ENCODE results near the gene CCDC112. TPM values are rescaled to one million over a fixed set of nuclear protein-coding genes. Genes with fewer than 3 reads are reported as not detected.
A peak's percentile ranks its signal among the peaks of the same experiment; 100 is the strongest.

Gene CCDC112, protein sequence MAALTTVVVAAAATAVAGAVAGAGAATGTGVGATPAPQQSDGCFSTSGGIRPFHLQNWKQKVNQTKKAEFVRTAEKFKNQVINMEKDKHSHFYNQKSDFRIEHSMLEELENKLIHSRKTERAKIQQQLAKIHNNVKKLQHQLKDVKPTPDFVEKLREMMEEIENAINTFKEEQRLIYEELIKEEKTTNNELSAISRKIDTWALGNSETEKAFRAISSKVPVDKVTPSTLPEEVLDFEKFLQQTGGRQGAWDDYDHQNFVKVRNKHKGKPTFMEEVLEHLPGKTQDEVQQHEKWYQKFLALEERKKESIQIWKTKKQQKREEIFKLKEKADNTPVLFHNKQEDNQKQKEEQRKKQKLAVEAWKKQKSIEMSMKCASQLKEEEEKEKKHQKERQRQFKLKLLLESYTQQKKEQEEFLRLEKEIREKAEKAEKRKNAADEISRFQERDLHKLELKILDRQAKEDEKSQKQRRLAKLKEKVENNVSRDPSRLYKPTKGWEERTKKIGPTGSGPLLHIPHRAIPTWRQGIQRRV
- 1 to 10 TPM; 3.1 to 3.9 TPM for total RNA-seq
- 6.7 TPM for polyA plus RNA-seq (2013, experiment 1 of 2)
- polyA plus RNA-seq (2013, experiment 2 of 2), result 7.4 TPM
- total RNA-seq, result 0.81 to 20.1 (median 5.4) reads per million in 172 experiments

DNA sequence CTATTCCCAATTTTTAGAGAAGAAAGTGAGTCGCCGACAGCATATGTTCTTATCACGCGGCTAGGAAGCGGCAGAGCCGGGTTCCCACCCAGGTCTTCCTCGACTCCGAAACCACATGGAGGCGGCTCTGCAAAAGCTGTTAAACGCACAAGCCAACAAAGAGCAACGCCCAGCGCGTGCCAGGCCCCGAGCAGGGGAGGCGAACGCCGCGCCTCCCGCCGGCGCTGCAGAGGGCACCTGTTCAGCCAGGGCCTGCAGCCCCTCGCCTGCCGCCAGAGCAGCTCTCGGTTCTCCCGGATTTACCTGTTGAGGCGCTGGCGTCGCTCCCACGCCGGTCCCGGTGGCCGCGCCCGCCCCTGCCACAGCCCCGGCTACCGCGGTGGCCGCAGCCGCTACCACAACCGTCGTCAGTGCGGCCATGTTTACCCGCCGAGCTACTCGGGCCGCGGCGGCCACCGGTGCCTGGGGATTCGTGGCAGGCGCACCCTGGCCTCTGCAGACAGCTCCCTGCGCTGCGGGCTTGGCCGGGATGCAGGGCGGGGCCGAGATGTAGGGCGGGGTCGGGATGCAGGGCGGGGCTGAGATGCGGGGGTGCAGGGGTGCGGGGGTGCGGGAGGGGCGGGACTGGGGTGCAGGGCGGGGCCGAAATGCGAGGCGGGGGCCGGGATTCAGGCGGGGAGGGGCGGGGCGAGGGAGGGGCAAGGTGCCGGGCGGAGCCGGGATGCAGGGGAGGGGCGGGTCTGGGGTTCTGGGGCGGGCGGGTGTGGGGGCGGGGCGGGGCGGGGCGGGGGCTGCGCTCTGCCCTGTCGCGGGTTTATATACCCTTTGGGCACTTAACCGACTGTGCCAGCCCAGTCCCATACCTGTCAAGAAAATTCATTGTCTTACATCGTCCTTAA lies at the start of gene CCDC112:
Gene CCDC112 (minus strand): TSS at position 531 of the 899 bp plus-strand sequence. CDS start 111 bp downstream, at position 420.
- Mint-ChIP-seq H3K4me1 (ENCODE audit: low read depth) (peaks cover 11% of the 10 kb centered on the region), H3K36me3 (ENCODE audit: low read depth) (no peaks in the 10 kb centered on the region), H3K4me3 (peak within 1 kb of the TSS; percentile 87), H3K27ac (peak within 1 kb of the TSS; percentile 10), H3K27me3 (no peaks in the 10 kb centered on the region), H3K9me3 (peaks cover 2% of the 10 kb centered on the region)
- ChIA-PET CTCF (interaction anchor here (0.9 to 2.0 kb wide), 3 partner anchors 9 to 33 kb away, joined by 3 to 7 read pairs (median 3); partner anchors contain the start of gene PGGT1B), POLR2A (interaction anchor here (0.7 to 4.6 kb wide), 13 partner anchors 9 to 789 kb away, joined by 3 to 33 read pairs (median 5); partner anchors contain the start of genes AP3S1, ATG12, COMMD10 and FEM1C)
- ATAC-seq (ENCODE audit: poor library complexity) (peak; percentile 77), DNase-seq (peak; percentile 57 to 92 (median 76))
- intact Hi-C loops (cut with DNase I, micrococcal nuclease), result loop anchor here in 1 of 2 experiments (2.0 to 5.0 kb wide), 4 partner anchors 129 to 786 kb away; partner anchors contain the start of genes AP3S1, ATG12, FEM1C and TRIM36
- peaks cover 0 to 4% of the 10 kb centered on the region in 2 experiments for H3K9me3 ChIP-seq (ENCODE audit: control insufficient read depth in 1 of 2, insufficient read depth in 1 of 2, low read length in 2 of 2)
- H3K27me3 ChIP-seq (ENCODE audit: control insufficient read depth in 1 of 2, insufficient read depth in 2 of 2, low read length in 2 of 2), result no peaks in the 10 kb centered on the region
- peaks cover 12% of the 10 kb centered on the region for H3K4me1 ChIP-seq (ENCODE audit: insufficient read depth, low read length)
- peak within 1 kb of the TSS; percentile 55 for H3K4me3 ChIP-seq (ENCODE audit: low read length)
- H3K36me3 ChIP-seq (ENCODE audit: insufficient read depth, low read length), result no peaks in the 10 kb centered on the region
- TF ChIP-seq, protein P1, sequence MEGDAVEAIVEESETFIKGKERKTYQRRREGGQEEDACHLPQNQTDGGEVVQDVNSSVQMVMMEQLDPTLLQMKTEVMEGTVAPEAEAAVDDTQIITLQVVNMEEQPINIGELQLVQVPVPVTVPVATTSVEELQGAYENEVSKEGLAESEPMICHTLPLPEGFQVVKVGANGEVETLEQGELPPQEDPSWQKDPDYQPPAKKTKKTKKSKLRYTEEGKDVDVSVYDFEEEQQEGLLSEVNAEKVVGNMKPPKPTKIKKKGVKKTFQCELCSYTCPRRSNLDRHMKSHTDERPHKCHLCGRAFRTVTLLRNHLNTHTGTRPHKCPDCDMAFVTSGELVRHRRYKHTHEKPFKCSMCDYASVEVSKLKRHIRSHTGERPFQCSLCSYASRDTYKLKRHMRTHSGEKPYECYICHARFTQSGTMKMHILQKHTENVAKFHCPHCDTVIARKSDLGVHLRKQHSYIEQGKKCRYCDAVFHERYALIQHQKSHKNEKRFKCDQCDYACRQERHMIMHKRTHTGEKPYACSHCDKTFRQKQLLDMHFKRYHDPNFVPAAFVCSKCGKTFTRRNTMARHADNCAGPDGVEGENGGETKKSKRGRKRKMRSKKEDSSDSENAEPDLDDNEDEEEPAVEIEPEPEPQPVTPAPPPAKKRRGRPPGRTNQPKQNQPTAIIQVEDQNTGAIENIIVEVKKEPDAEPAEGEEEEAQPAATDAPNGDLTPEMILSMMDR (IDR thresholded peaks at IDR 0.05), result no peak
- H3K27ac ChIP-seq (ENCODE audit: low read depth in 1 of 2, low read length in 2 of 2), result no peak within 1 kb of the TSS

- Mint-ChIP-seq H3K36me3 (ENCODE audit: low read depth) (no peaks in the 10 kb centered on the region), H3K27ac (no peak overlapping the region), H3K9me3 (no peaks in the 10 kb centered on the region), H3K27me3 (peaks cover 41% of the 10 kb centered on the region), H3K4me1 (ENCODE audit: low read depth) (no peaks in the 10 kb centered on the region), H3K4me3 (no peak overlapping the region)
- H3K27ac ChIP-seq (ENCODE audit: low read depth in 1 of 2, low read length in 2 of 2), result no peak overlapping the region
- intact Hi-C loops (cut with DNase I, micrococcal nuclease), result no loop called here
- TF ChIP-seq, protein P1 (IDR thresholded peaks at IDR 0.05), result no peak
- ATAC-seq (ENCODE audit: poor library complexity) (no peak), DNase-seq (no peak)
- no peaks in the 10 kb centered on the region for H3K27me3 ChIP-seq (ENCODE audit: control insufficient read depth in 1 of 2, insufficient read depth in 2 of 2, low read length in 2 of 2)
- H3K9me3 ChIP-seq (ENCODE audit: control insufficient read depth in 1 of 2, insufficient read depth in 1 of 2, low read length in 2 of 2), result no peaks in the 10 kb centered on the region
- CTCF ChIA-PET, result no interaction called here
- POLR2A ChIA-PET, result no interaction called here
- no peaks in the 10 kb centered on the region for H3K36me3 ChIP-seq (ENCODE audit: insufficient read depth, low read length)
- no peak overlapping the region for H3K4me3 ChIP-seq (ENCODE audit: low read length)
- H3K4me1 ChIP-seq (ENCODE audit: insufficient read depth, low read length), result no peaks in the 10 kb centered on the region
Observed at GRCh38 chr5:115345344-115345743, 48.9 kb upstream of the CCDC112 start.

GRCh38 chr5:115343855-115344254 lies 47.4 kb upstream of the CCDC112 start:
- Histone ChIP-seq H3K36me3 (ENCODE audit: insufficient read depth, low read length) (no peaks in the 10 kb centered on the region), H3K27ac (ENCODE audit: low read depth in 1 of 2, low read length in 2 of 2) (no peak overlapping the region), H3K4me1 (ENCODE audit: insufficient read depth, low read length) (no peaks in the 10 kb centered on the region), H3K4me3 (ENCODE audit: low read length) (no peak overlapping the region), H3K27me3 (ENCODE audit: control insufficient read depth in 1 of 2, insufficient read depth in 2 of 2, low read length in 2 of 2) (no peaks in the 10 kb centered on the region), H3K9me3 (ENCODE audit: control insufficient read depth in 1 of 2, insufficient read depth in 1 of 2, low read length in 2 of 2) (no peaks in the 10 kb centered on the region)
- DNase-seq, result no peak
- Mint-ChIP-seq H3K4me1 (ENCODE audit: low read depth) (no peaks in the 10 kb centered on the region), H3K4me3 (no peak overlapping the region), H3K36me3 (ENCODE audit: low read depth) (no peaks in the 10 kb centered on the region), H3K27ac (no peak overlapping the region), H3K9me3 (no peaks in the 10 kb centered on the region), H3K27me3 (peaks cover 45% of the 10 kb centered on the region)
- ATAC-seq (ENCODE audit: poor library complexity), result no peak
- intact Hi-C loops (cut with DNase I, micrococcal nuclease), result no loop called here
- ChIA-PET CTCF (no interaction called here), POLR2A (no interaction called here)
- TF ChIP-seq, protein P1 (IDR thresholded peaks at IDR 0.05), result no peak

Data from CD4-positive, alpha-beta T cell (primary cell).